ENCODE results near the gene ATRIP.

- no peak for TF ChIP-seq CTCF (IDR thresholded peaks at IDR 0.05)
- TF ChIP-seq EZH2phosphoT487 (IDR thresholded peaks at IDR 0.05), result no peak
- no peak for TF ChIP-seq EZH2 (IDR thresholded peaks at IDR 0.05)
Observed at GRCh38 chr3:48511551-48511950, 65.0 kb downstream of the ATRIP start.
